ENCODE measurements around the gene NDUFA11.

The NDUFA11 gene

GRCh38 chr19:5922161-5922545 lies 18.6 kb upstream of the NDUFA11 start:
- no peaks in the 10 kb centered on the region for H3K27me3 Mint-ChIP-seq
- H3K4me1 Mint-ChIP-seq (ENCODE audit: low read depth) = no peaks in the 10 kb centered on the region
- peaks cover 39% of the 10 kb centered on the region for H3K36me3 Mint-ChIP-seq (ENCODE audit: low read depth)
- no peaks in the 10 kb centered on the region for H3K9me3 Mint-ChIP-seq
- H3K27ac Mint-ChIP-seq = peak overlapping the region; percentile 26
- no peak overlapping the region for H3K4me3 Mint-ChIP-seq

DNA sequence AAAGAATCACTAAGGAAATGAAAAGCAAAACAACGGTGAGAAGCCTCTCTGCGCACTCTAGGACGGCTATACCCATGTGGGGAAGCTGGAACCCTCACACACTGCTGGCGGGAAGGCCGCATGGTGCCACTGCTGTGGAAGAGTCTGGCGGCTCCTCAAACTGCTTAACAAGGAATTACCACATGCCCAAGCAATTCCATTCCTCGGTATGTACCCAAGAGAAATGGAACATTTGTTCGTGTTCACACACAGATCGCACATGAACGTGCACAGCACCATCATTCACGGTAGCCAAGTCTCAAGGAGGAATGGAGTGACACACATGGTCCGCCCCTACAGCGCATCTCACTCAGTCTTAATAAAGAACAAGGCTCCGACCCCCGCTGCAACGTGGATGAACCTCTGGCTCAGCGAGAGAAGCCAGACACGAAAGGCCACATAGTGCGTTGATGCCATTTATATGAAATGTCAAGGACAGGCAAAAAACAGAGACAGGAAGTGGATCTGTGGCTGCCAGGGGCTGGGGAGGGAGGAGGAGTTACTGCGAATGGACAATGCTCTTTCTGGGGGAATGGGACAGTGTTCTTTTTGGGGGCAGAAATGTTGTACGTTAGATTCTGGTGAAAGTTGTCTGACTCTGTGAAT lies 18.0 kb upstream of the NDUFA11 start:
- H3K27ac Mint-ChIP-seq = no peak overlapping the region

DNA sequence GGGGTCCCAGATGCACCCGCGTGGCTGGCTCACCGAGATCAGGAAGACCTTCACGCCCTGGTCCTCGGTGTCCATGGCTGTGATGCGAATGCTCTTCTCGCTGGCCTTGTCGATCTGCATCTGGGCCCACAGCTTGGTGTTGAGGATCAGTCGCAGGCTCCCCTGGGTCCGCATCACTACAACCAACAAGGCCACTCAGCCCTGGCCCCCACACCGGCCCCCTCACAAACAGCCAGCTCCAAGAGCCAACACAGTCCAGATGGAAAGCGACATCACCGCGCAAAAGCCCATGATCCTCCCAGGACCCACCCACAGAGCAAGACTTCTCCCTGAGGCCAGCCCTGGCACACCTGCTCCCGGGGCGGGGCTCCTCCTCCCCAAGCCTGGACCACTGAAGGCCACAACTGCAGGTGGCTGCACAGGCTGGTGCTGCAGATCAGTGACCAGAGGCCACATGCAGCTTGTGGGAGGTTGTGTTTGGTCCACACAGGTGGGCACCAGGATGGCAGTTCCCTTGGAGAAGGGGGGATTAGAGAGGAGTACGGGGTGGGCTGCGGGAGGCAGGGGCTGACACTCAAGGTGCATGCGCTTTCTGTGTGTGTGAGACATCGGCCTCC lies 15.0 kb upstream of the NDUFA11 start:
- no peaks in the 10 kb centered on the region for H3K4me1 Mint-ChIP-seq (ENCODE audit: low read depth)
- H3K27ac Mint-ChIP-seq = no peak overlapping the region
- H3K27me3 Mint-ChIP-seq = no peaks in the 10 kb centered on the region
- H3K36me3 Mint-ChIP-seq (ENCODE audit: low read depth) = peaks cover 19% of the 10 kb centered on the region
- H3K9me3 Mint-ChIP-seq = no peaks in the 10 kb centered on the region
- H3K4me3 Mint-ChIP-seq = no peak overlapping the region

More for the DNA sequence above, 18.0 kb upstream of the NDUFA11 start:
- no peaks in the 10 kb centered on the region for H3K4me1 Mint-ChIP-seq (ENCODE audit: low read depth)
- H3K4me3 Mint-ChIP-seq = no peak overlapping the region
- peaks cover 36% of the 10 kb centered on the region for H3K36me3 Mint-ChIP-seq (ENCODE audit: low read depth)
- H3K27me3 Mint-ChIP-seq = no peaks in the 10 kb centered on the region
- no peaks in the 10 kb centered on the region for H3K9me3 Mint-ChIP-seq

- no peak overlapping the region for H3K27ac Mint-ChIP-seq
- H3K4me3 Mint-ChIP-seq = no peak overlapping the region
- peaks cover 13% of the 10 kb centered on the region for H3K36me3 Mint-ChIP-seq (ENCODE audit: low read depth)
- no peaks in the 10 kb centered on the region for H3K9me3 Mint-ChIP-seq
- no peaks in the 10 kb centered on the region for H3K4me1 Mint-ChIP-seq (ENCODE audit: low read depth)
- no peaks in the 10 kb centered on the region for H3K27me3 Mint-ChIP-seq
Measured at GRCh38 chr19:5917431-5918107, 14.0 kb upstream of the NDUFA11 start.

DNA sequence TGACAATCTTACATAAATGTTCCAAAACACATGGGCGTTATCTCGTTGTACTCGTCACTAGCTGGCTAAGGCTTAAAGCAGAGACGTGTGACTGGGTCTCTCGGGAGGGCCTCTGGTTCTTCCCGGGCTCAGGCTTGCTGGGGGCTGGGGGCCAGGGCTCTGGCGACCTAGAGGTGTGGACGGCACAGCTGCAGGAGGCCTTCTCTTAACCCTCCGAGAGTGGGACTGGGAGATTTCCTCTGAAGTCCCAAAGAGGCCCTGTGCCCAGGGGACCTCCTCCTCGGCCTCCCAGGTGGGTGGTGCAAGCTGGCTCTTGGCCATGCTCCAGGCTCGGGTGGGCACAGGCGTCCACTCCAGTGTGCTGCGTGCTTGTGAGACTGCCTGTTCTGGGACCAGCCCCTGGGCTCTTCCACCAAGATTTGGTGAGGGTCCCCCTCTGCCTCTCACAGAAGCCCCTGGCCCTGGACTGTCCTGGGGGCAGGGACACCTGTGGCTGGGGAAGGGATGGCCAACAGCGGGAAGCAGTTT lies 12.7 kb upstream of the NDUFA11 start:
- Mint-ChIP-seq H3K4me1 (ENCODE audit: low read depth) (no peaks in the 10 kb centered on the region), H3K4me3 (no peak overlapping the region), H3K9me3 (no peaks in the 10 kb centered on the region), H3K27ac (no peak overlapping the region), H3K36me3 (ENCODE audit: low read depth) (peaks cover 4% of the 10 kb centered on the region), H3K27me3 (no peaks in the 10 kb centered on the region)

DNA sequence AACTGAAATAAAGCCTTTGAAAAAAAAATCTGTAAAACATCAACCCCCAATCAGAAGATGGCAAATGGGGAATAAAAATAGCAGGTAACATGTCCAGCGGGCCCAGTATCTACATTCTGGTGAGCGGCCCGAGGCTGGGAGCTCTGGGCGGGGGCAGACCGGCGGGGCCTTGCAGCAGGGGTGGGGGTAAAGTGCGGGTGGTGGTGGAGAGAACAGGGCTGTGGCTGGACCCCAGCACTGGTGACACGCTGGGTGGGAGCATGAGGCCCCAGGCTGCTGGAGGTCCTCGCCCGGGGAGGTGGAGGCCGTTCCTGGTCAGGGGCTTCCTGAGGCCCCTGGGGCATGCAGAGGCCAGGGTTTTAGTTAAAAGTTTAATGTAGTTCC lies 12.2 kb upstream of the NDUFA11 start:
- Mint-ChIP-seq H3K27ac (no peak overlapping the region), H3K27me3 (no peaks in the 10 kb centered on the region), H3K4me3 (no peak overlapping the region), H3K4me1 (ENCODE audit: low read depth) (no peaks in the 10 kb centered on the region), H3K9me3 (no peaks in the 10 kb centered on the region), H3K36me3 (ENCODE audit: low read depth) (peaks cover 4% of the 10 kb centered on the region)

DNA sequence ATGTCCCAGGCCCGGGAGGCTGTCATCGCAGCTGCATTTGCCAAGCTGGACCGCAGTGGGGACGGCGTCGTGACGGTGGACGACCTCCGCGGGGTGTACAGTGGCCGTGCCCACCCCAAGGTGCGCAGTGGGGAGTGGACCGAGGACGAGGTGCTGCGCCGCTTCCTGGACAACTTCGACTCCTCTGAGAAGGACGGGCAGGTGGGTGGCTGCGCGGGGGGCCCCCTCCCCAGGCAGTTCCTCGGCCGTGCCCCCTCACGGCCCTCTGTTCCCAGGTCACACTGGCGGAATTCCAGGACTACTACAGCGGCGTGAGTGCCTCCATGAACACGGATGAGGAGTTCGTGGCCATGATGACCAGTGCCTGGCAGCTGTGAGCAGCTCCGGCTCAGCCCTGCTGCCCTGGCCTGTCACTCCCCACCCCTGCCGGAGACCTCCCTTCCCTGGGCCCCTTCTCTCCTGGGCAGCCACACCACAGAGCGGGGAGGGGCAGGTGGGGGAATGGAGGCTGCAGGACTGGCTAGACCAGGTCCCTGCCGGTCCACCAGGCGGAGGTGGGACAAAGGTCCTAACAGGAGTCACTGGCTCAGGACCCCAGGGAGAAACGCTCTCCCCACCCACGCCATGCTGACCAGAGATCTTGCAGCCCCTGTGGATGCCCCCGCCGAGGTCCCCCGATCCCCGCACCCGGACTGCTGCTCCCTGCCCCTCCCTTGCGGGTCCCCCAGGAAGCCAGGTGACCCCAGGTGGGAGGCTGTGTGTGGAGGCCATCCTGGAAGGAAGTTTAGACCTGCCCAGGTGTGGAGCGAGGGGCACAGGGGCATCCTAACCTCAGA lies 11.6 kb upstream of the NDUFA11 start:
- Mint-ChIP-seq H3K27me3 (no peaks in the 10 kb centered on the region), H3K4me3 (no peak overlapping the region), H3K27ac (no peak overlapping the region), H3K36me3 (ENCODE audit: low read depth) (peaks cover 4% of the 10 kb centered on the region), H3K4me1 (ENCODE audit: low read depth) (no peaks in the 10 kb centered on the region), H3K9me3 (no peaks in the 10 kb centered on the region)

- H3K27ac Mint-ChIP-seq = no peak overlapping the region
- H3K36me3 Mint-ChIP-seq (ENCODE audit: low read depth) = peaks cover 4% of the 10 kb centered on the region
- H3K4me1 Mint-ChIP-seq (ENCODE audit: low read depth) = no peaks in the 10 kb centered on the region
Measured at GRCh38 chr19:5914358-5914774, 10.8 kb upstream of the NDUFA11 start.

GRCh38 chr19:5913739-5914357 lies 10.3 kb upstream of the NDUFA11 start, which contains the start of gene CAPS:
CAPS (plus strand) TSS chr19:5914254; CDS start chr19:5914407, 153 bp downstream.
- H3K36me3 Mint-ChIP-seq (ENCODE audit: low read depth) = peaks cover 4% of the 10 kb centered on the region
- H3K27ac Mint-ChIP-seq = peak within 1 kb of the TSS; percentile 49
- no peaks in the 10 kb centered on the region for H3K9me3 Mint-ChIP-seq
- H3K27me3 Mint-ChIP-seq = no peaks in the 10 kb centered on the region
- H3K4me1 Mint-ChIP-seq (ENCODE audit: low read depth) = no peaks in the 10 kb centered on the region
- no peak within 1 kb of the TSS for H3K4me3 Mint-ChIP-seq

More at GRCh38 chr19:5914358-5914774, 10.8 kb upstream of the NDUFA11 start:
- H3K27me3 Mint-ChIP-seq = no peaks in the 10 kb centered on the region
- H3K9me3 Mint-ChIP-seq = no peaks in the 10 kb centered on the region
- H3K4me3 Mint-ChIP-seq = no peak overlapping the region

DNA sequence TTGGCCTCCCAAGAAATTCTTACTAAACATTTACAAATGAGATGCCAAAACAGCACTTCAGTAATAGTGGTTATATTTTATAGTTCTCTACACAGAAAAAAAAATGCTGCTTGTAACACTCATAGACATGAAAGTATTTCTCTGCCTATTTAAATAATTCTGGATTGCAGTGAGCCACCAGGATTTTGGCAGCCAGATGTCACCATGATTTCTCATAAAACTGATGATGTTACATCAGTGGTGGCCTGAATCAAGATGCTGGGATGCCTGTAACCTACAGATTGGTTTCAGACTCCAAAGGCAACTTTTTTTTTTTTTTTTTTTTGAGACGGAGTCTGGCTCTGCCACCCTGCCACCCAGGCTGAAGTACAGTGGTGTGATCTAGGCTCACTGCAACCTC lies 7.8 kb upstream of the NDUFA11 start:
- H3K27ac Mint-ChIP-seq = no peak overlapping the region
- H3K9me3 Mint-ChIP-seq = no peaks in the 10 kb centered on the region
- no peaks in the 10 kb centered on the region for H3K27me3 Mint-ChIP-seq
- no peak overlapping the region for H3K4me3 Mint-ChIP-seq
- H3K4me1 Mint-ChIP-seq (ENCODE audit: low read depth) = peaks cover 17% of the 10 kb centered on the region
- peaks cover 6% of the 10 kb centered on the region for H3K36me3 Mint-ChIP-seq (ENCODE audit: low read depth)

DNA sequence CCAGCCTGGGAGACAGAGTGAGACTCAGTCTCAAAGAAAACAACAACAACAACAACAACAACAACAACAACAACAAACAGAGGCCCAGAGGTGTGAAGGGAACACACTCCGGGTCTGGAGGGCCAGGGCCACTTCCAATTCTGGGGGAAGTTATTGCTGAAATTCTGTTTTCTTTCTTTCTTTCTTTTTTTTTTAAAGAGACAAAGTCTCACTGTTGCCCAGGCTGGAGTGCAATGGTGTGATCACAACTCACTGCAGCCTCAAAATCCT lies 7.0 kb upstream of the NDUFA11 start:
- Mint-ChIP-seq H3K27me3 (no peaks in the 10 kb centered on the region), H3K36me3 (ENCODE audit: low read depth) (peaks cover 8% of the 10 kb centered on the region), H3K9me3 (no peaks in the 10 kb centered on the region), H3K4me1 (ENCODE audit: low read depth) (peaks cover 22% of the 10 kb centered on the region), H3K27ac (no peak overlapping the region), H3K4me3 (no peak overlapping the region)

DNA sequence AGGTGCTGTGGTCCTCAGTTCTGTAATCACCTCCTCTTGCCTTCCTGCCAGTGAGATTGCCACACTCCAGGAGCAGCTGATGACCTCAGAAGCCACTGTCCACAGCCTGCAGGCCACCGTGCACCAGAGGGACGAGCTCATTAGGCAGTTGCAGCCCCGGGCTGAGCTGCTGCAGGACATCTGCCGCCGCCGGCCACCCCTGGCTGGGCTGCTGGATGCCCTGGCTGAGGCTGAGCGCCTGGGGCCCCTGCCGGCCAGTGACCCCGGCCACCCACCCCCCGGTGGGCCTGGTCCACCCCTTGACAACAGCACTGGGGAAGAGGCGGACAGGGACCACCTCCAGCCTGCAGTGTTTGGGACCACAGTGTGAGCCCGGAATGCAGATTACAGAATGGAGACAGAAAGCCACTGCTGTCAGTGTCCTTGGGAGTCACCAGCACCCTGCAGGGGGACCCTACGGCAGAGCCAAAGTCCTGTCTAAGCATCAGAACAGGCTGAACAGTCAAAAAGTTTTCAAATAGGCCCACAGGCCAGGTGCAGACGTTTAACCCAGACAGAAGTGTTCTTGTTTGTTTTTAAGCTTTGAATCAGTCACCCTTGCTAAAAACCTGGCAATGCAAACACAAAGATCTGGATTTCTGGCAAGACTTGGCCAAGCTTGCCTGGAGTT lies 5.3 kb upstream of the NDUFA11 start:
- Mint-ChIP-seq H3K4me3 (no peak overlapping the region), H3K36me3 (ENCODE audit: low read depth) (peaks cover 8% of the 10 kb centered on the region), H3K4me1 (ENCODE audit: low read depth) (peaks cover 22% of the 10 kb centered on the region), H3K27me3 (no peaks in the 10 kb centered on the region), H3K27ac (no peak overlapping the region), H3K9me3 (no peaks in the 10 kb centered on the region)

- peaks cover 8% of the 10 kb centered on the region for H3K36me3 Mint-ChIP-seq (ENCODE audit: low read depth)
- H3K9me3 Mint-ChIP-seq = no peaks in the 10 kb centered on the region
- H3K4me3 Mint-ChIP-seq = peak overlapping the region; percentile 37
- peak overlapping the region; percentile 71 for H3K27ac Mint-ChIP-seq
- H3K27me3 Mint-ChIP-seq = no peaks in the 10 kb centered on the region
- peaks cover 30% of the 10 kb centered on the region for H3K4me1 Mint-ChIP-seq (ENCODE audit: low read depth)
Measured at GRCh38 chr19:5907241-5907640, 3.7 kb upstream of the NDUFA11 start.

- peak overlapping the region; percentile 96 for H3K4me3 Mint-ChIP-seq
- no peaks in the 10 kb centered on the region for H3K9me3 Mint-ChIP-seq
- peaks cover 17% of the 10 kb centered on the region for H3K36me3 Mint-ChIP-seq (ENCODE audit: low read depth)
- peaks cover 41% of the 10 kb centered on the region for H3K4me1 Mint-ChIP-seq (ENCODE audit: low read depth)
- no peaks in the 10 kb centered on the region for H3K27me3 Mint-ChIP-seq
- peak overlapping the region; percentile 49 for H3K27ac Mint-ChIP-seq
Measured at GRCh38 chr19:5905114-5905778, 1.7 kb upstream of the NDUFA11 start.
